ENCODE data around the gene NRIP1. TPM values are rescaled to one million over a fixed set of nuclear protein-coding genes. Genes with fewer than 3 reads are reported as not detected.

Gene NRIP1
- total and polyA plus RNA-seq, 2 of the 8 experiments (the other 6 are each of a cell fraction or from before 2014, with no cell fraction given), result 1.5 to 9.3 TPM

DNA sequence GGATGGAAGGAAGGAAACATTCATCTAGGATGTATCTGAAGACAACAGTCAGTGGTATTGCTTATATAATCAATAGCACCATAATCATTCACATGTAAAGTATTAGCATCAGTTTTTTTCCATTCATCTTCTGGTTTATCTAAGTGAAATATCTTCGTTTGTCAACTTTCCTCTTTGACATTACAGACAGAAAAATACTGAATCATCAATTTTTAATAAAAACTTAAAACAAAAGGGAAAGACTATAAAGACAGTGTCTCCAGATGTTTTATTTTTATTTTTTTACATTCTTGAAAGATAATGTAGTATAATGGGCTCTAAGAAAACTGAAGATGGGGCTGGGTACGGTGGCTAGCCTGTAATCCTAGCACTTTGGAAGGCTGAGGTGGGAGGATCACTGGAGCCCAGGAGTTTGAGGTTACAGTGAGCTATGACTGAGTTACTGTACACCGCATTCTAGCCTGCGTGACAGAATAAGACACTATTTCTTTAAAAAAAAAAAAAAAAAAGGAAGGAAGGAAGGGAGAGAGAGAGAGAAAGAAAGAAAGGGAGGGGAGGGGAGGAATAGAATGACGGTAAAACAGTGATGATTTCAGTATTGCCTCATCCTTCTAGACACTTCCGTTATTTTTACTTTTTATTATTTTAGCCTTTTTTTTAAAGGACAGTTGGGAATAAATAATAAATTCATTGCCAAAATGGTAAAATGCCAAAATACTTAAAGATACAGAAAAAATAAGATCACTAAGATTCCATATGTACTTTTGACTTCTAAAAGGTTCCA, 89.5 kb downstream of the NRIP1 start:
- H2BK12ac ChIP-seq (ENCODE audit: low read depth, low read length), result no peak overlapping the region
- no peak overlapping the region for H3K4ac ChIP-seq (replicated peaks; ENCODE audit: insufficient read length, low read depth, low read length)
- no peaks in the 10 kb centered on the region for H4K20me1 ChIP-seq (replicated peaks in 1 of 2; ENCODE audit: control insufficient read depth in 1 of 2, insufficient read depth in 2 of 2, low read length in 2 of 2)
- ChIA-PET POLR2A (ENCODE audit: partially characterized antibody) (no interaction called here), CTCF (ENCODE audit: partially characterized antibody) (no interaction called here)
- no peak overlapping the region for H3K18ac ChIP-seq (ENCODE audit: extremely low read depth, low read length)
- H2AFZ ChIP-seq (ENCODE audit: low read length), result no peak overlapping the region
- H4K5ac ChIP-seq (ENCODE audit: insufficient read length, low read depth, low read length), result no peak overlapping the region
- no peak overlapping the region for H3K9ac ChIP-seq (replicated peaks in 1 of 4; ENCODE audit: extremely low read depth in 1 of 4, low read depth in 3 of 4, low read length in 3 of 4)
- no peak overlapping the region for H3K56ac ChIP-seq (replicated peaks; ENCODE audit: insufficient read length, low read depth, low read length)
- H3K9me3 ChIP-seq (ENCODE audit: insufficient read depth in 2 of 2, low read depth in 1 of 2, low read length in 1 of 2), result peaks cover 0 to 3% of the 10 kb centered on the region in 2 experiments; a peak in 1 of 4 replicates
- H2AK5ac ChIP-seq (ENCODE audit: low read depth, low read length), result no peak overlapping the region
- no peaks in the 10 kb centered on the region for H3K79me2 ChIP-seq (ENCODE audit: control insufficient read depth in 1 of 2, insufficient read depth in 2 of 2, low read length in 2 of 2)
- no peaks in the 10 kb centered on the region for H3K36me3 ChIP-seq (ENCODE audit: control insufficient read depth in 2 of 4, insufficient read depth in 4 of 4, low read length in 3 of 4)
- H2BK15ac ChIP-seq (ENCODE audit: low read length), result no peak overlapping the region
- no peaks in the 10 kb centered on the region for H3K79me1 ChIP-seq (ENCODE audit: low read depth, low read length)
- 94% methylated on average over 6 of the region's 6 CpGs; no CpG with 5 or more reads in 1 of the 2 experiments for WGBS, 2 experiments (ENCODE audit: extremely low coverage in 1 of 2, insufficient coverage in 1 of 2, insufficient read length in 1 of 2, insufficient replicate concordance in 2 of 2, low coverage in 1 of 2, low lambda C conversion rate in 2 of 2, missing lambda C conversion rate in 1 of 2)
- FAIRE-seq (no peak), DNase-seq (ENCODE audit: low read depth in 1 of 2, low spot score in 2 of 2) (no peak)
- no peak overlapping the region for H3K23ac ChIP-seq (ENCODE audit: insufficient read length)
- no peaks in the 10 kb centered on the region for H3K27me3 ChIP-seq (replicated peaks in 1 of 4; ENCODE audit: control insufficient read depth in 3 of 4, extremely low read depth in 1 of 4, insufficient read depth in 3 of 4, low read length in 3 of 4)
- no peak overlapping the region for H3K27ac ChIP-seq (ENCODE audit: low read depth, low read length)
- H4K8ac ChIP-seq (ENCODE audit: extremely low read depth, insufficient read depth, low read length), result no peak overlapping the region
- no peak overlapping the region for H2BK5ac ChIP-seq (ENCODE audit: low read depth, low read length)
- H4K91ac ChIP-seq (replicated peaks; ENCODE audit: insufficient read length, low read length), result no peak overlapping the region
- no peak overlapping the region for H3K14ac ChIP-seq (ENCODE audit: insufficient read length)
- no peak overlapping the region for H2BK20ac ChIP-seq (ENCODE audit: low read length)
- no peak overlapping the region for H3K4me2 ChIP-seq (ENCODE audit: insufficient read depth in 1 of 2, low read depth in 2 of 2, low read length in 2 of 2)
- H3K23me2 ChIP-seq (ENCODE audit: low read depth, low read length), result no peaks in the 10 kb centered on the region
- no peaks in the 10 kb centered on the region for H3K4me1 ChIP-seq (replicated peaks in 1 of 4; ENCODE audit: control insufficient read depth in 3 of 4, insufficient read depth in 4 of 4, low read length in 3 of 4)
- no peak overlapping the region for H2BK120ac ChIP-seq (replicated peaks; ENCODE audit: low read depth, low read length)
- no peak overlapping the region for H3K4me3 ChIP-seq (ENCODE audit: extremely low read depth in 1 of 4, insufficient read depth in 2 of 4, low read depth in 3 of 4, low read length in 4 of 4)
- TF ChIP-seq FOSL1 (IDR thresholded peaks at IDR 0.05; ENCODE audit: insufficient read depth, low read depth, low read length), result no peak
- no peak for TF ChIP-seq TAF7 (optimal IDR thresholded peaks at IDR 0.05; ENCODE audit: borderline replicate concordance, low read depth, low read length)
- TF ChIP-seq ZNF274 (IDR thresholded peaks at IDR 0.05; ENCODE audit: borderline replicate concordance, extremely low read depth, low read length), result no peak
- no peak for TF ChIP-seq CEBPB (IDR thresholded peaks at IDR 0.05; ENCODE audit: low read depth, low read length)
- TF ChIP-seq BACH1 (IDR thresholded peaks at IDR 0.05; ENCODE audit: low read length), result no peak
- TF ChIP-seq TEAD4 (IDR thresholded peaks at IDR 0.05; ENCODE audit: low read depth, low read length), result no peak
- TF ChIP-seq POU5F1 (IDR thresholded peaks at IDR 0.05; ENCODE audit: low read depth, low read length), result no peak
- no peak for TF ChIP-seq TAF1 (IDR thresholded peaks at IDR 0.05; ENCODE audit: low read depth, low read length)
- TF ChIP-seq HDAC2 (IDR thresholded peaks at IDR 0.05; ENCODE audit: borderline replicate concordance in 1 of 2, low read depth in 2 of 2, low read length in 2 of 2), result no peak
- no peak for TF ChIP-seq JUN (IDR thresholded peaks at IDR 0.05; ENCODE audit: low read depth, low read length)
- TF ChIP-seq RXRA (IDR thresholded peaks at IDR 0.05; ENCODE audit: insufficient read depth, low read depth, low read length), result no peak
- no peak for TF ChIP-seq BRCA1 (IDR thresholded peaks at IDR 0.05; ENCODE audit: low read depth, low read length)
